WI38 (cell line): ENCODE results near the gene ERRFI1.
A peak's percentile ranks its signal among the peaks of the same experiment; 100 is the strongest.

Experiments used
- H3K4me3 ChIP-seq: 2 replicates; pipeline ENCODE4 v1.5.1; 2011; ENCODE audit warnings: low read depth, mild to moderate bottlenecking, control low read depth, low read length
- CTCF ChIP-seq: IDR thresholded peaks from 2 replicates; pipeline ENCODE4 v1.5.1; 2012; ENCODE audit warnings: low read depth, mild to moderate bottlenecking, control low read depth, low read length

Gene ERRFI1

GRCh38 chr1:8025671-8026144, 401 bp downstream of the ERRFI1 start:
- no peak for TF ChIP-seq CTCF
- H3K4me3 ChIP-seq = peak overlapping the region; percentile 91

GRCh38 chr1:8025061-8025670, 943 bp downstream of the ERRFI1 start:
- H3K4me3 ChIP-seq = peak overlapping the region; percentile 91
- no peak for TF ChIP-seq CTCF

GRCh38 chr1:8024329-8024728, 1.8 kb downstream of the ERRFI1 start:
- no peak for TF ChIP-seq CTCF
- peak overlapping the region; percentile 91 for H3K4me3 ChIP-seq

GRCh38 chr1:8023995-8024313, 2.2 kb downstream of the ERRFI1 start:
- H3K4me3 ChIP-seq = peak overlapping the region; percentile 91
- TF ChIP-seq CTCF = no peak

GRCh38 chr1:8023287-8023994, 2.7 kb downstream of the ERRFI1 start:
- TF ChIP-seq CTCF = no peak
- H3K4me3 ChIP-seq = peak overlapping the region; percentile 91

GRCh38 chr1:8022395-8023286, 3.5 kb downstream of the ERRFI1 start:
- TF ChIP-seq CTCF = no peak
- peak overlapping the region; percentile 91 for H3K4me3 ChIP-seq
